WTC11 (cell line): ENCODE data around the gene A4GNT. TPM values are rescaled to one million over a fixed set of nuclear protein-coding genes. Genes with fewer than 3 reads are reported as not detected.

Experiments
- ATAC-seq: fragments of 200-7000 bp; cut with Tn5 transposase; 2 replicates; pipeline ENCODE4 v1.10.0; 2021; ENCODE audit warnings: mild to moderate bottlenecking, moderate library complexity
- CTCF ChIA-PET: fragments of 300-600 bp; sonication (Branson Sonifier 250); formaldehyde crosslinking; loops from one replicate; lab custom pipeline; 2021; ENCODE audit warnings: antibody characterized with exemption; lab: Charles Lee
- POLR2A ChIA-PET: fragments of 350-600 bp; sonication (Branson Sonifier 250); formaldehyde crosslinking; loops from one replicate; lab custom pipeline; 2021; ENCODE audit warnings: antibody characterized with exemption; lab: Charles Lee
- DNase-seq: peaks from one replicate; pipeline ENCODE4 v3.0.0; 2021; ENCODE audit warnings: low spot score
- H3K27ac Mint-ChIP-seq: 2 replicates; pipeline ENCODE4 v1.8.0; 2021; ENCODE audit warnings: mixed read lengths
- H3K27me3 Mint-ChIP-seq: 2 replicates; pipeline ENCODE4 v1.8.0; 2021; ENCODE audit warnings: low read depth, mild to moderate bottlenecking, moderate library complexity, mixed read lengths
- H3K36me3 Mint-ChIP-seq: 2 replicates; pipeline ENCODE4 v1.8.0; 2021; ENCODE audit warnings: mixed read lengths
- H3K4me1 Mint-ChIP-seq: 2 replicates; pipeline ENCODE4 v1.8.0; 2022; ENCODE audit warnings: mixed read lengths
- H3K4me3 Mint-ChIP-seq: 2 replicates; pipeline ENCODE4 v1.8.0; 2021; ENCODE audit warnings: mild to moderate bottlenecking, moderate library complexity, mixed read lengths
- H3K9me3 Mint-ChIP-seq: 2 replicates; pipeline ENCODE4 v1.8.0; 2021; ENCODE audit warnings: mixed read lengths
- ARID4B ChIP-seq: sonication (generic); formaldehyde crosslinking; IDR thresholded peaks from 2 replicates; pipeline ENCODE4 v1.8.0; 2023; ENCODE audit warnings: missing genetic modification reagents, mild to moderate bottlenecking, borderline replicate concordance
- CREB1 ChIP-seq: sonication (generic); formaldehyde crosslinking; IDR thresholded peaks from 2 replicates; pipeline ENCODE4 v1.8.0; 2023; ENCODE audit warnings: mild to moderate bottlenecking, missing genetic modification reagents
- E2F1 ChIP-seq: sonication (generic); formaldehyde crosslinking; IDR thresholded peaks from 2 replicates; pipeline ENCODE4 v1.8.0; 2022; ENCODE audit warnings: mild to moderate bottlenecking, missing genetic modification reagents
- E2F5 ChIP-seq: sonication (generic); formaldehyde crosslinking; IDR thresholded peaks from 2 replicates; pipeline ENCODE4 v1.8.1; 2022; ENCODE audit warnings: mild to moderate bottlenecking, moderate library complexity, missing genetic modification reagents
- ESRRA ChIP-seq: sonication (generic); formaldehyde crosslinking; IDR thresholded peaks from 2 replicates; pipeline ENCODE4 v1.8.1; 2022; ENCODE audit warnings: mild to moderate bottlenecking, missing genetic modification reagents, borderline replicate concordance
- ETV6 ChIP-seq: sonication (generic); formaldehyde crosslinking; IDR thresholded peaks from 2 replicates; pipeline ENCODE4 v1.8.1; 2022; ENCODE audit warnings: mild to moderate bottlenecking, missing genetic modification reagents
- FOXJ3 ChIP-seq: sonication (generic); formaldehyde crosslinking; IDR thresholded peaks from 2 replicates; pipeline ENCODE4 v1.9.0; 2021; ENCODE audit warnings: missing genetic modification reagents, mild to moderate bottlenecking, borderline replicate concordance
- GRHL2 ChIP-seq: fragments of 250-450 bp; sonication (Bioruptor Pico); IDR thresholded peaks from 2 replicates; pipeline ENCODE4 v1.8.0; 2022; ENCODE audit warnings: mild to moderate bottlenecking, moderate library complexity; ENCODE audit not compliant: insufficient replicate concordance, severe bottlenecking
- HMGA2 ChIP-seq: fragments of 250-450 bp; sonication (Bioruptor Pico); IDR thresholded peaks from 2 replicates; pipeline ENCODE4 v1.4.0; 2021; ENCODE audit warnings: mild to moderate bottlenecking, moderate library complexity
- MLX ChIP-seq: sonication (generic); formaldehyde crosslinking; IDR thresholded peaks from 2 replicates; pipeline ENCODE4 v1.8.1; 2023; ENCODE audit warnings: mild to moderate bottlenecking, missing genetic modification reagents, moderate library complexity
- NR1H2 ChIP-seq: sonication (generic); formaldehyde crosslinking; IDR thresholded peaks from 2 replicates; pipeline ENCODE4 v1.9.0; 2021; ENCODE audit warnings: mild to moderate bottlenecking, moderate library complexity, missing genetic modification reagents
- NR3C1 ChIP-seq: sonication (generic); formaldehyde crosslinking; conservative IDR thresholded peaks from 2 replicates; pipeline ENCODE4 v1.8.1; 2023; ENCODE audit warnings: low read depth, mild to moderate bottlenecking, missing genetic modification reagents
- SMAD4 ChIP-seq: sonication (generic); formaldehyde crosslinking; IDR thresholded peaks from 2 replicates; pipeline ENCODE4 v1.8.0; 2022; ENCODE audit warnings: mild to moderate bottlenecking, missing genetic modification reagents
- TEAD4 ChIP-seq: sonication (generic); formaldehyde crosslinking; IDR thresholded peaks from 2 replicates; pipeline ENCODE4 v1.8.0; 2022; ENCODE audit warnings: mild to moderate bottlenecking, missing genetic modification reagents
- ZMAT4 ChIP-seq: fragments of 250-450 bp; sonication (Bioruptor Pico); IDR thresholded peaks from 2 replicates; pipeline ENCODE4 v1.9.0; 2021; ENCODE audit warnings: mild to moderate bottlenecking
- ZNF232 ChIP-seq: sonication (generic); formaldehyde crosslinking; IDR thresholded peaks from 2 replicates; pipeline ENCODE4 v1.8.0; 2022; ENCODE audit warnings: mild to moderate bottlenecking, missing genetic modification reagents
- ZNF532 ChIP-seq: fragments of 250-450 bp; sonication (Bioruptor Pico); IDR thresholded peaks from 2 replicates; pipeline ENCODE4 v1.9.0; 2021; ENCODE audit warnings: mild to moderate bottlenecking, borderline replicate concordance
- ZSCAN18 ChIP-seq: fragments of 250-450 bp; sonication (Bioruptor Pico); IDR thresholded peaks from 2 replicates; pipeline ENCODE4 v2.1.2; 2022; ENCODE audit warnings: mild to moderate bottlenecking, moderate library complexity
- total RNA-seq: library from RNA; stranded (reverse); gene quantifications from 3 replicates; pipeline ENCODE4 v1.2.3, GENCODE V29; 2021

Gene A4GNT
- total RNA-seq, 1 experiment from 2014 or later = not detected

- TF ChIP-seq ARID4B (CRISPR knock-in tag) (no peak), ETV6 (CRISPR knock-in tag) (no peak), ZSCAN18 (no peak), MLX (CRISPR knock-in tag) (no peak), CREB1 (CRISPR knock-in tag) (no peak), NR1H2 (CRISPR knock-in tag) (no peak), HMGA2 (CRISPR knock-in tag) (no peak), NR3C1 (CRISPR knock-in tag) (no peak), E2F1 (CRISPR knock-in tag) (no peak)
Observed at GRCh38 chr3:138124706-138125355, 7.4 kb downstream of the A4GNT start (continued).

GRCh38 chr3:138124188-138124587, 8.0 kb downstream of the A4GNT start:
- ATAC-seq = no peak
- H3K36me3 Mint-ChIP-seq = peaks cover 7% of the 10 kb centered on the region
- CTCF ChIA-PET = no interaction called here
- TF ChIP-seq ESRRA (CRISPR knock-in tag) (no peak), SMAD4 (CRISPR knock-in tag) (no peak)
- TF ChIP-seq, all 79 proteins: peak for 0
- Mint-ChIP-seq H3K27ac (no peak overlapping the region), H3K4me1 (0 out of 2 replicates have a peak, but pooled peaks cover 5% of the 10 kb centered on the region), H3K27me3 (no peaks in the 10 kb centered on the region), H3K4me3 (no peak overlapping the region), H3K9me3 (peaks cover 19% of the 10 kb centered on the region)
- POLR2A ChIA-PET = no interaction called here
- no peak for DNase-seq

- no peak overlapping the region for H3K4me3 Mint-ChIP-seq
- DNase-seq = no peak
- no peak overlapping the region for H3K27ac Mint-ChIP-seq
- ChIA-PET CTCF (interaction anchor here (0.7 to 5.5 kb wide), 19 partner anchors 12 to 315 kb away, joined by 3 to 61 read pairs (median 7); partner anchors contain the start of genes A4GNT, CLDN18, DBR1 and ESYT3), POLR2A (no interaction called here)
- peaks cover 2% of the 10 kb centered on the region; the same call in 1 of the 2 replicates for H3K36me3 Mint-ChIP-seq
- peaks cover 18% of the 10 kb centered on the region for H3K9me3 Mint-ChIP-seq
- peaks cover 17% of the 10 kb centered on the region for H3K4me1 Mint-ChIP-seq
- H3K27me3 Mint-ChIP-seq = peaks cover 9% of the 10 kb centered on the region
- ATAC-seq = peak; percentile 7; the same call in 1 of the 2 replicates
- TF ChIP-seq GRHL2 (CRISPR knock-in tag) (no peak), ZNF232 (CRISPR knock-in tag) (no peak), FOXJ3 (CRISPR knock-in tag) (no peak), TEAD4 (no peak), E2F5 (CRISPR knock-in tag) (no peak), ZMAT4 (no peak), ZNF532 (CRISPR knock-in tag) (no peak)
Observed at GRCh38 chr3:138119423-138119766, 12.8 kb downstream of the A4GNT start.
